PC-3 (cell line): ENCODE data around the gene NLGN1. TPM values are rescaled to one million over a fixed set of nuclear protein-coding genes. Genes with fewer than 3 reads are reported as not detected.
"Not testable (repeated sequence)": the region's sequence is repeated elsewhere in the genome, so short reads cannot be mapped to it uniquely, and the experiment has no call there.

ENCODE experiments used
- ATAC-seq: fragments of 200-7000 bp; cut with Tn5 transposase; 2 replicates; pipeline ENCODE4 v1.9.1; 2020; ENCODE audit warnings: mild to moderate bottlenecking, moderate library complexity
- BruUV-seq: library from RNA; stranded (reverse); fragments of 400-500 nt; replicated peaks from 2 replicates; lab custom pipeline; 2021; lab: Mats Ljungman, UMichigan
- CTCF ChIA-PET: fragments of 300-600 bp; sonication (Branson Sonifier 250); formaldehyde crosslinking; loops from one replicate; lab custom pipeline; 2022; ENCODE audit warnings: antibody characterized with exemption; lab: Charles Lee
- POLR2A ChIA-PET: fragments of 300-600 bp; sonication (Branson Sonifier 250); formaldehyde crosslinking; loops from one replicate; lab custom pipeline; 2022; ENCODE audit warnings: antibody characterized with exemption; ENCODE audit not compliant: unreplicated experiment; lab: Charles Lee
- DNase-seq: peaks from one replicate; pipeline ENCODE4 v3.0.0-alpha.2; 2015
- H2AFZ ChIP-seq: fragments of 300-600 bp; sonication (generic); 2 replicates; pipeline ENCODE4 v1.6.0; 2016; ENCODE audit warnings: antibody characterized with exemption, low read length
- H3F3A ChIP-seq: fragments of 300-600 bp; sonication (generic); one replicate; pipeline ENCODE4 v1.6.0; 2017; ENCODE audit warnings: antibody characterized with exemption, low read length, control low read depth, mild to moderate bottlenecking; ENCODE audit not compliant: unreplicated experiment
- H3K27ac ChIP-seq: fragments of 300-600 bp; sonication (generic); 2 replicates; pipeline ENCODE4 v1.5.1; 2016; ENCODE audit warnings: mild to moderate bottlenecking, low read length
- H3K27me3 ChIP-seq: fragments of 300-600 bp; sonication (generic); 2 replicates; pipeline ENCODE4 v1.6.1; 2016; ENCODE audit warnings: low read length, mixed read lengths
- H3K36me3 ChIP-seq: fragments of 300-600 bp; sonication (generic); 2 replicates; pipeline ENCODE4 v1.6.1; 2016; ENCODE audit warnings: low read depth, mixed run types, low read length, mixed read lengths
- H3K4me1 ChIP-seq: fragments of 300-600 bp; sonication (generic); 2 replicates; pipeline ENCODE4 v1.5.1; 2016; ENCODE audit warnings: low read length; ENCODE audit not compliant: insufficient read depth
- H3K4me2 ChIP-seq: fragments of 300-600 bp; sonication (generic); 2 replicates; pipeline ENCODE4 v1.6.0; 2016; ENCODE audit warnings: low read length
- H3K4me3 ChIP-seq: fragments of 300-600 bp; sonication (generic); 2 replicates; pipeline ENCODE4 v1.5.1; 2016; ENCODE audit warnings: mild to moderate bottlenecking, low read length, mixed read lengths
- H3K79me2 ChIP-seq: fragments of 300-600 bp; sonication (generic); 2 replicates; pipeline ENCODE4 v1.6.1; 2017; ENCODE audit warnings: low read length, mixed read lengths
- H3K9ac ChIP-seq: fragments of 300-600 bp; sonication (generic); 2 replicates; pipeline ENCODE4 v1.6.0; 2016; ENCODE audit warnings: mild to moderate bottlenecking, low read length
- H3K9me2 ChIP-seq: fragments of 300-600 bp; sonication (generic); replicated peaks from 2 replicates; pipeline ENCODE4 v1.6.1; 2016; ENCODE audit warnings: mixed run types, low read length, mixed read lengths
- H3K9me3 ChIP-seq: fragments of 300-600 bp; sonication (generic); 2 replicates; pipeline ENCODE4 v1.6.1; 2016; ENCODE audit warnings: low read length, mixed read lengths
- H4K20me1 ChIP-seq: fragments of 300-600 bp; sonication (generic); 2 replicates; pipeline ENCODE4 v1.6.1; 2016; ENCODE audit warnings: low read length, mixed read lengths
- CTCF ChIP-seq: fragments of 300-600 bp; sonication (generic); conservative IDR thresholded peaks from 2 replicates; pipeline ENCODE4 v1.5.1; 2017; ENCODE audit warnings: antibody characterized with exemption, low read depth, mild to moderate bottlenecking, low read length
- EZH2 ChIP-seq: fragments of 300-600 bp; sonication (generic); IDR thresholded peaks from one replicate; pipeline ENCODE4 v1.6.1; 2017; ENCODE audit warnings: antibody characterized with exemption, mild to moderate bottlenecking, low read length; ENCODE audit not compliant: unreplicated experiment
- EZH2phosphoT487 ChIP-seq: fragments of 300-600 bp; sonication (generic); IDR thresholded peaks from 2 replicates; pipeline ENCODE4 v1.6.1; 2018; ENCODE audit warnings: mild to moderate bottlenecking, antibody characterized with exemption, low read length, borderline replicate concordance
- intact Hi-C: fragments of 100-400 bp; cut with micrococcal nuclease; formaldehyde crosslinking; loops from 2 replicates; pipeline ENCODE4 v1.9.0; 2023
- total RNA-seq: library from RNA; depleted of rRNA; stranded (reverse); fragments of >200 nt; gene quantifications from 2 replicates; pipeline ENCODE4 v1.2.3, GENCODE V29; 2014

The NLGN1 gene
- total RNA-seq, 1 experiment from 2014 or later = 0.77 TPM

DNA sequence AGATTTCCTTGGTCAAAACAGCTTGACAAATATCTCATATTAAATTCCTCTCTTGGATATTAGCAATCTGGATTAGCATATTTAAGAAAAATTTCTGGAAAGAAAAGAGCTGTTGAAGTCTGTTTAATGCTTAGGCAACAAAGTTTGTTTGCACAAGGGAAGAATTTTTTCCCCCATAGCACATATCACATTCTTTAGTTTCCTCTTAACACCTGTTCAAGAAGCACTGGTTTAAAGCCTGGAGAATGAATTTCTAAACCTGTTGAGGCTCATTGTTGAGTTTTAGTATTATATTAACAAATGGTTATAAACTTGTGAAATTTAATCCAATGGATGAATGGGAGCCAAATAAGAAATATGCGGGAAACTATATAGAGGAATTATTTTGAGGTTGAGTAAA is 41.5 kb downstream of the NLGN1 start:
- ATAC-seq (no peak), DNase-seq (no peak)
- H3K36me3 ChIP-seq = no peaks in the 10 kb centered on the region
- H3K9me2 ChIP-seq = peaks cover under 1% of the 10 kb centered on the region; the same call in 1 of the 2 replicates
- no peak for TF ChIP-seq EZH2phosphoT487
- H2AFZ ChIP-seq = no peak overlapping the region
- H3K4me1 ChIP-seq = no peaks in the 10 kb centered on the region
- no peak overlapping the region for H3K4me2 ChIP-seq
- no peak overlapping the region for H3K27ac ChIP-seq
- no peaks in the 10 kb centered on the region for H4K20me1 ChIP-seq
- no TSS peak for BruUV-seq
- H3K27me3 ChIP-seq = no peaks in the 10 kb centered on the region
- ChIA-PET POLR2A (no interaction called here), CTCF (no interaction called here)
- no peaks in the 10 kb centered on the region for H3K79me2 ChIP-seq
- intact Hi-C loops = no loop called here
- H3K9me3 ChIP-seq = no peaks in the 10 kb centered on the region
- no peaks in the 10 kb centered on the region for H3F3A ChIP-seq
- H3K9ac ChIP-seq = no peak overlapping the region
- H3K4me3 ChIP-seq = no peak overlapping the region

DNA sequence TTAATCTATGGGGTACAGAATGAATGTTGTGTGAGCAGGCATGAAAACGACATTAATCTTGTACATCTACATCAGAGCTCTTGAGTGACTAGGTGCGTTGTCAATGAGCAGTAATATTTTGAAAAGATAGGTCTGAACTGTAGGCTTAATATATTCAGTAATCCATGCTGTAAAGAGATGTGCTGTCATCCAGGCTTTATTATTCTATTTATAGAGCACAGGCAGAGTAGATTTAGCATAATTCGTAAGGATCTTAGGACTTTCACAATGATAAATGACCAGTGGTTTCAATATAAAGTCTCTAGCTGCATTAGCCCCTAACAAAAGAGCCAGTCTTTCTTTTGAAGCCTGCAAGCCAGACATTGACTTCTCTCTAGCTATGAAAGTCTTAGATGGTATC is 43.0 kb downstream of the NLGN1 start:
- H3K9me3 ChIP-seq = no peaks in the 10 kb centered on the region
- intact Hi-C loops = no loop called here
- no peaks in the 10 kb centered on the region for H3K4me1 ChIP-seq
- BruUV-seq = no TSS peak
- no peaks in the 10 kb centered on the region for H3K36me3 ChIP-seq
- H3K27ac ChIP-seq = no peak overlapping the region
- H3K9ac ChIP-seq = no peak overlapping the region
- no peak overlapping the region for H3K4me2 ChIP-seq
- ChIA-PET POLR2A (no interaction called here), CTCF (no interaction called here)
- H3K4me3 ChIP-seq = no peak overlapping the region
- no peaks in the 10 kb centered on the region for H3K27me3 ChIP-seq
- no peaks in the 10 kb centered on the region for H3K79me2 ChIP-seq
- DNase-seq = no peak
- ATAC-seq = no peak
- no peak overlapping the region for H2AFZ ChIP-seq
- peaks cover 3% of the 10 kb centered on the region; the same call in 1 of the 2 replicates for H3K9me2 ChIP-seq
- H4K20me1 ChIP-seq = no peaks in the 10 kb centered on the region
- no peak for TF ChIP-seq EZH2
- H3F3A ChIP-seq = no peaks in the 10 kb centered on the region

DNA sequence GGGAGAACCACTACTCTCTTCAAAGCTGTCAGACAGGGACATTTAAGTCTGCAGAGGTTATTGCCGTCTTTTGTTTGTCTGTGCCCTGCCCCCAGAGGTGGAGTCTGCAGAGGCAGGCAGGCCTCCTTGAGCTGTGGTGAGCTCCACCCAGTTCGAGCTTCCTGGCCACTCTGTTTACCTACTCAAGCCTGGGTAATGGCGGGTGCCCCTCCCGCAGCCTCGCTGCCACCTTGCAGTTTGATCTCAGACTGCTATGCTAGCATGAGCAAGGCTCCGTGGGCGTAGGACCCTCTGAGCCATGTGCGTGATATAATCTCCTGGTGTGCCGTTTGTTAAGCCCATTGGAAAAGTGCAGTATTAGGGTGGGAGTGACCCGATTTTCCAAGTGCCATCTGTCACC is 54.0 kb downstream of the NLGN1 start:
- H3F3A ChIP-seq, intact Hi-C loops, H3K9ac ChIP-seq, ATAC-seq, DNase-seq, H3K27ac ChIP-seq, H2AFZ ChIP-seq, CTCF ChIA-PET, POLR2A ChIA-PET, H3K9me2 ChIP-seq, BruUV-seq, H3K27me3 ChIP-seq, H4K20me1 ChIP-seq, H3K4me2 ChIP-seq, H3K36me3 ChIP-seq, H3K79me2 ChIP-seq, H3K9me3 ChIP-seq, H3K4me3 ChIP-seq, H3K4me1 ChIP-seq: not testable (repeated sequence)

- Histone ChIP-seq H3F3A (no peaks in the 10 kb centered on the region), H3K9ac (no peak overlapping the region), H3K4me2 (no peak overlapping the region), H3K36me3 (no peaks in the 10 kb centered on the region), H3K4me1 (no peaks in the 10 kb centered on the region), H3K27me3 (no peaks in the 10 kb centered on the region), H3K79me2 (no peaks in the 10 kb centered on the region), H3K27ac (no peak overlapping the region), H2AFZ (no peak overlapping the region), H4K20me1 (no peaks in the 10 kb centered on the region), H3K9me2 (no peaks in the 10 kb centered on the region), H3K4me3 (no peak overlapping the region), H3K9me3 (no peaks in the 10 kb centered on the region)
- CTCF ChIA-PET = no interaction called here
- DNase-seq (no peak), ATAC-seq (no peak)
- BruUV-seq = no TSS peak
- TF ChIP-seq EZH2 (no peak), CTCF (no peak), EZH2phosphoT487 (no peak)
- POLR2A ChIA-PET = no interaction called here
- intact Hi-C loops = no loop called here
Observed at GRCh38 chr3:173463250-173463649, 65.7 kb downstream of the NLGN1 start.
